ENCODE results near the gene MCM7.

The MCM7 gene

DNA sequence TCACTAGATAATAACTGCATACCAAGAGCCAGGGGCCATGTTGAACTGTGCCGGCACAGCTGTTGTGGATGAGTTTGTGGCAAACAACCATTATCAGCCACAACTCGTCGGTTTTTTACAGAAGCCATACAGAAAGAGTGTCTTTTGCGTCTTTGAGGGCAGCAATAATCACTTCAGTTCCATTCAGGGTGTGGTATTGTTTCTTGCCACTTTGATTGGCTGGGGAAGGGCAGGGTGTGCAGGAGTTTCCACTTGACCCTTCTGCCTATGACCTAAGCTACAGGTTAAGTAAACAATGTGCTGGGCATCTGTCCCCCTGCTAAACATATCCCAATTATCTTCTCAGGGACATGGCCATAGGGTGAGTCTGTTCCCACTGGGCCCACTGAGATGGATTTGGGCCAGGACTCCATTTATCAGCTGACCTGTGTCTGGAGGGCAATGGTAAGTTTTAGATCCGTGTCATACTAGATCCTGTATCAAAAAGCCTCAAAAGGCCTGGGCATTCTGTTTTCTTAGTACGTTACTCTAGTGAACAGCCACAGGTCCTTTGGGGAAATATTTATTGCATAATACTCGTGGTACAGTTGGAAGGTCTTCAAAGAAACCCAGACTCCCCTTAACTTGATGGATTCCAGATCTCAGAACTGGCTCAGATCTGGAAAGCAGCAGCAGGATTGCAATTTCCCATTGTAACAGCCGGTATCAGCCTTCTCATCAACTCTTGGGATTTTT is 35.6 kb downstream of the MCM7 start:
- no peak overlapping the region for H2AFZ ChIP-seq (ENCODE audit: low read depth, low read length)
- peaks cover 62% of the 10 kb centered on the region for H3K36me3 ChIP-seq (ENCODE audit: insufficient read depth, low read length)
- H3K27me3 ChIP-seq (ENCODE audit: insufficient read depth, low read length) = no peaks in the 10 kb centered on the region
- H3K9me3 ChIP-seq (ENCODE audit: low read length) = peaks cover 9% of the 10 kb centered on the region
- H3K4me3 ChIP-seq (ENCODE audit: low read length) = no peak overlapping the region
- no peaks in the 10 kb centered on the region for H3K4me1 ChIP-seq (ENCODE audit: insufficient read depth, low read length)

DNA sequence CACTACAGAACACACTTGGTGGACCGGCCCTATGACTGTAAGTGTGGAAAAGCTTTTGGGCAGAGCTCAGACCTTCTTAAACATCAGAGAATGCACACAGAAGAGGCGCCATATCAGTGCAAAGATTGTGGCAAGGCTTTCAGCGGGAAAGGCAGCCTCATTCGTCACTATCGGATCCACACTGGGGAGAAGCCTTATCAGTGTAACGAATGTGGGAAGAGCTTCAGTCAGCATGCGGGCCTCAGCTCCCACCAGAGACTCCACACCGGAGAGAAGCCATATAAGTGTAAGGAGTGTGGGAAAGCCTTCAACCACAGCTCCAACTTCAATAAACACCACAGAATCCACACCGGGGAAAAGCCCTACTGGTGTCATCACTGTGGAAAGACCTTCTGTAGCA is 37.0 kb downstream of the MCM7 start:
- no peak overlapping the region for H3K4me3 ChIP-seq (ENCODE audit: low read length)
- peaks cover 51% of the 10 kb centered on the region for H3K36me3 ChIP-seq (ENCODE audit: insufficient read depth, low read length)
- H2AFZ ChIP-seq (ENCODE audit: low read depth, low read length) = no peak overlapping the region
- no peaks in the 10 kb centered on the region for H3K9me3 ChIP-seq (ENCODE audit: low read length)
- H3K4me1 ChIP-seq (ENCODE audit: insufficient read depth, low read length) = no peaks in the 10 kb centered on the region
- no peaks in the 10 kb centered on the region for H3K27me3 ChIP-seq (ENCODE audit: insufficient read depth, low read length)

- H3K27me3 ChIP-seq (ENCODE audit: insufficient read depth, low read length) = no peaks in the 10 kb centered on the region
- H3K4me1 ChIP-seq (ENCODE audit: insufficient read depth, low read length) = no peaks in the 10 kb centered on the region
- no peak overlapping the region for H2AFZ ChIP-seq (ENCODE audit: low read depth, low read length)
- H3K36me3 ChIP-seq (ENCODE audit: insufficient read depth, low read length) = peaks cover 55% of the 10 kb centered on the region
- H3K9me3 ChIP-seq (ENCODE audit: low read length) = no peaks in the 10 kb centered on the region
- no peak overlapping the region for H3K4me3 ChIP-seq (ENCODE audit: low read length)
These were observed 37.8 kb downstream of the MCM7 start for GRCh38 chr7:100063376-100063775.

- no peaks in the 10 kb centered on the region for H3K9me3 ChIP-seq (ENCODE audit: low read length)
- no peaks in the 10 kb centered on the region for H3K4me1 ChIP-seq (ENCODE audit: insufficient read depth, low read length)
- no peak overlapping the region for H2AFZ ChIP-seq (ENCODE audit: low read depth, low read length)
- H3K27me3 ChIP-seq (ENCODE audit: insufficient read depth, low read length) = no peaks in the 10 kb centered on the region
- H3K36me3 ChIP-seq (ENCODE audit: insufficient read depth, low read length) = peaks cover 68% of the 10 kb centered on the region
- H3K4me3 ChIP-seq (ENCODE audit: low read length) = no peak overlapping the region
These were observed 39.5 kb downstream of the MCM7 start for GRCh38 chr7:100061518-100062193.

GRCh38 chr7:100059251-100059739 is 41.9 kb downstream of the MCM7 start:
- H3K36me3 ChIP-seq (ENCODE audit: insufficient read depth, low read length) = peaks cover 59% of the 10 kb centered on the region
- H3K27me3 ChIP-seq (ENCODE audit: insufficient read depth, low read length) = no peaks in the 10 kb centered on the region
- H3K9me3 ChIP-seq (ENCODE audit: low read length) = no peaks in the 10 kb centered on the region
- H2AFZ ChIP-seq (ENCODE audit: low read depth, low read length) = no peak overlapping the region
- no peaks in the 10 kb centered on the region for H3K4me1 ChIP-seq (ENCODE audit: insufficient read depth, low read length)
- no peak overlapping the region for H3K4me3 ChIP-seq (ENCODE audit: low read length)

DNA sequence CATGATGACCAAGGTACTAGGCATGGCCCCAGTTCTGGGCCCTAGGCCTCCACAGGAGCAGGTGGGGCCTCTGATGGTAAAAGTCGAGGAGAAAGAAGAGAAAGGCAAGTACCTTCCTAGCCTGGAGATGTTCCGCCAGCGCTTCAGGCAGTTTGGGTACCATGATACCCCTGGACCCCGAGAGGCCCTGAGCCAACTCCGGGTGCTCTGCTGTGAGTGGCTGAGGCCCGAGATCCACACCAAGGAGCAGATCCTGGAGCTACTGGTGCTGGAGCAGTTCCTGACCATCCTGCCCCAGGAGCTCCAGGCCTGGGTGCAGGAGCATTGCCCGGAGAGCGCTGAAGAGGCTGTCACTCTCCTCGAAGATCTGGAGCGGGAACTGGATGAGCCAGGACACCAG is 44.2 kb downstream of the MCM7 start:
- no peaks in the 10 kb centered on the region for H3K27me3 ChIP-seq (ENCODE audit: insufficient read depth, low read length)
- no peaks in the 10 kb centered on the region for H3K9me3 ChIP-seq (ENCODE audit: low read length)
- H3K4me3 ChIP-seq (ENCODE audit: low read length) = no peak overlapping the region
- no peak overlapping the region for H2AFZ ChIP-seq (ENCODE audit: low read depth, low read length)
- peaks cover 53% of the 10 kb centered on the region for H3K36me3 ChIP-seq (ENCODE audit: insufficient read depth, low read length)
- H3K4me1 ChIP-seq (ENCODE audit: insufficient read depth, low read length) = no peaks in the 10 kb centered on the region

DNA sequence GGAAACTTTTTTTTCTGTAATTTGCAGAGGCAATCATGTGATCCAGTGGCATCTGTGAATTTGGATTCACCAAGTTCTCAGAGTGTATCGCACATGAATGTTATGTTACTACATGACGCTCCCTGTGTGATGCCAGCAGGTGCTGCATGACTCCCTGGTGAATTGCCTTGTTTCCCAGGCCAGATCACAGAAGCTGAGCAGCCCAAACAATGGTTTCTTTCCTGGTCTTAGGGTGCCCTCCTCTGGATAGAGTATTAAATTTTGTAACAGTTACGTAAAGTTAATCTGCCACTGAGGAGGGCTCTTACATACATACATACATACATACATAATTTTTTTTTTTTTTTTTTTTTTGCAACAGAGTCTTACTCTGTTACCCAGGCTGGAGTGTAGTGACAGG is 48.0 kb downstream of the MCM7 start:
- Histone ChIP-seq H2AFZ (ENCODE audit: low read depth, low read length) (no peak overlapping the region), H3K4me3 (ENCODE audit: low read length) (no peak overlapping the region), H3K36me3 (ENCODE audit: insufficient read depth, low read length) (peaks cover 33% of the 10 kb centered on the region), H3K9me3 (ENCODE audit: low read length) (no peaks in the 10 kb centered on the region), H3K4me1 (ENCODE audit: insufficient read depth, low read length) (peaks cover 2% of the 10 kb centered on the region), H3K27me3 (ENCODE audit: insufficient read depth, low read length) (no peaks in the 10 kb centered on the region)

DNA sequence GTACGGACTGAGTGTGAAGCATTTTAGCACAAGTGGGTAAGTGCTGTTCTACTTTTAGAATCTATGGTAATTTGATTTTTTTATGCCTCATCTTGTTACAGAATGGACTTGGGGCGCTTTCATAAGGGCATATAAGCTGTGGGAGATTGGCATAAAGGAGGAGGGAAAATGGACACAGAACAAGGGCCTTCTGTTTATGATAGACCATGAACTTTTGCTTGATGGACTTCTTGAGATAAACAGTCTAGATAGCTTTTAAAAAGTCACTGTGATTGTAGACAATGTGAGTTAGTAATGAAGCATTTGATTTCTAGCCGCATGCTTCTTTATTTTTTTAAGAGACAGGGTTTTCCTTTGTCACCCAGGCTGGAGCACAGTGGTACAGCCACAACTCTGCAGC is 49.6 kb downstream of the MCM7 start:
- Histone ChIP-seq H2AFZ (ENCODE audit: low read depth, low read length) (no peak overlapping the region), H3K4me3 (ENCODE audit: low read length) (no peak overlapping the region), H3K27me3 (ENCODE audit: insufficient read depth, low read length) (no peaks in the 10 kb centered on the region), H3K36me3 (ENCODE audit: insufficient read depth, low read length) (peaks cover 17% of the 10 kb centered on the region), H3K9me3 (ENCODE audit: low read length) (no peaks in the 10 kb centered on the region), H3K4me1 (ENCODE audit: insufficient read depth, low read length) (peaks cover 2% of the 10 kb centered on the region)

DNA sequence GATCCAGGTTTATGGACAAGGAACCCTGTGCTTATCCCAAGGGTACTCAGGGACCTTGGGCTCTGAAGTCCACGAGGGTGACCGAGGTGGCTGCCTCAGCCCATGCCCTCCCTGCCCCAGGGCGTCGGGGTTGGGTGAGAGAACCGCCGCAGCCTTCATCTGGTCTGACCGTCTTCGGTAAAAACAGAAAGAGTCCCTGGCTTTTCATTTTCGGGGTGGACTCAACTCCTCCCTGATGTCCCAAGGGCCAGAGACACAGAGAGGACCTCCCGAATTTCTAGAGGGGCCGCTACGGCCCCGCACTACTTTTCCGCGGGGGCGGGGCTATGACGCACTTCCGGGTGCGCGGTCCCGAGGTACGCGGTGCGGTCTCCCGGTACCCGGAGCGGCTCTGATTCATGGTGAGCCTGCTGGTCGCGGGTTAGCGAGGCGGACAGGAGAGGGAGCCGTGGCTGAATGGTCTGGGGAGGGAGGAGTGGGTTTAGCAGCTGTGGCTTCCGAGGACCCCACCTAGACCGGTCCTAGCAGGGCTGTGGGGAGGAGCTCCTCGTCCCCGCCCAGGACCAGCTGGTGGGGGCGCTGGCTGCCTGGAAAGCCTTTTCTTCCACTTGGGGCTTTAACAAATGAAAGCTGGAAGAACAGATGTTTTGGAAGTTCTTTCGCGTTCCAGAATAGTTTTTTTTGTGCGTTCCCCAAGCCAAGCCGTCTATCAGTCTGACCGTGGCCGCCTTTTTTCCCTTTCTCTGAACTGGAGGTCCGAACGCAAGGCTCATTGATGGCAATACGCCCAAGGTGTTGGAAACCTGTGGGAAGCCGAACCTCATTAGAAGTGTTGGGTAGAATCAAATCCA is 51.5 kb downstream of the MCM7 start, which contains the start of gene ZSCAN21:
Gene ZSCAN21, plus strand, starts transcription at position 334 of the 851 bp plus-strand sequence. CDS start 7,233 bp downstream, outside the sequence.
- H3K4me1 ChIP-seq (ENCODE audit: insufficient read depth, low read length) = peaks cover 2% of the 10 kb centered on the region
- peak within 1 kb of the TSS; percentile 91 for H2AFZ ChIP-seq (ENCODE audit: low read depth, low read length)
- H3K36me3 ChIP-seq (ENCODE audit: insufficient read depth, low read length) = peaks cover 11% of the 10 kb centered on the region
- no peaks in the 10 kb centered on the region for H3K9me3 ChIP-seq (ENCODE audit: low read length)
- no peaks in the 10 kb centered on the region for H3K27me3 ChIP-seq (ENCODE audit: insufficient read depth, low read length)
- H3K4me3 ChIP-seq (ENCODE audit: low read length) = peak within 1 kb of the TSS; percentile 83

DNA sequence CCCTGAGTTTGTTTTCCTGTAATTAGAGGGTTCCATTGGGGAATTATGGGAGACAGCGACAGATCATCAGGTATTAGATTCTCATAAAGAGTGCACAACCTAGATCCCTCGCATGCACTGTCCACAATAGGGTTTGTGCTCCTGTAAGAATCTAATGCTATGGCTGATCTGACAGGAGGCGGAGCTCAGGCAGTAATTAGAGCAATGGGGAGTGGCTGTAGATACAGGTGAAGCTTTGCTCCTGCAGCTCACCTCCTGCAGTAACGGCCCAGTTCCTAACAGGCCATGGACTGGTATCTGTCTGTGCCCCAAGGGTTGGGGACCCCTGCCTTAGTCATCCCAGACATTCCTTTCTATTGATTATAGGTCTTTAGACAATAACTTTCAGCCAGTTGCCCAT is 52.5 kb downstream of the MCM7 start:
- H3K9me3 ChIP-seq (ENCODE audit: low read length) = no peaks in the 10 kb centered on the region
- peak overlapping the region; percentile 91 for H2AFZ ChIP-seq (ENCODE audit: low read depth, low read length)
- peaks cover 2% of the 10 kb centered on the region for H3K4me1 ChIP-seq (ENCODE audit: insufficient read depth, low read length)
- peaks cover 11% of the 10 kb centered on the region for H3K36me3 ChIP-seq (ENCODE audit: insufficient read depth, low read length)
- no peak overlapping the region for H3K4me3 ChIP-seq (ENCODE audit: low read length)
- no peaks in the 10 kb centered on the region for H3K27me3 ChIP-seq (ENCODE audit: insufficient read depth, low read length)

DNA sequence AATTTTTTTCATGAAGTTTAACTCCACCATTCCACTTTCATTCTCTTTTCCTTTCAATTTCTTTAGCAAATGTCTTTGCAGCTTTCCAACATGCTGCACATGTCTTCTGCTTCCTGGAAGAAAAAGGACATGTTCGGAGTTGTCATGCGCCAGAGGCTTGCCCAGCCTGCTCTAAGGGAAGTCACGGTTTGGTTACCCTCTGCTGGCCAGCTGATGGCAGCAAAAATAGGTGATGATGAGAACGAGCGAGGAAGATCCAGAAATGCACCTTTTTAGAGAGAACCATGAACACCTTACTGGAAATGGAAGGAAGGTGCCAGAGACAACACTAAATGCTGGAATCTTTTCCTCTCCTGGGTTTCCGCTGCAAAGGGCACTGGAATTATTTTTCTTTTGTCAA is 56.5 kb downstream of the MCM7 start:
- Histone ChIP-seq H3K4me3 (ENCODE audit: low read length) (no peak overlapping the region), H3K4me1 (ENCODE audit: insufficient read depth, low read length) (no peaks in the 10 kb centered on the region), H2AFZ (ENCODE audit: low read depth, low read length) (no peak overlapping the region), H3K36me3 (ENCODE audit: insufficient read depth, low read length) (peaks cover 5% of the 10 kb centered on the region), H3K9me3 (ENCODE audit: low read length) (no peaks in the 10 kb centered on the region), H3K27me3 (ENCODE audit: insufficient read depth, low read length) (no peaks in the 10 kb centered on the region)
